Lower lobe of right lung (tissue), 2 donors: ENCODE measurements around the gene TMEM186. TPM values are rescaled to one million over a fixed set of nuclear protein-coding genes. Genes with fewer than 3 reads are reported as not detected.
A peak's percentile ranks its signal among the peaks of the same experiment; 100 is the strongest.

Source experiments
- ATAC-seq, 2 donors: fragments of 200-7000 bp; cut with Tn5 transposase; one replicate each; pipeline ENCODE4 v1.9.1; 2020 to 2022; ENCODE audit warnings: mild to moderate bottlenecking in 2 of 2, moderate library complexity in 2 of 2
- DNase-seq: peaks from one replicate; pipeline ENCODE4 v3.0.0-alpha.2; 2020
- H3K27ac ChIP-seq: fragments of 200-600 bp; one replicate; pipeline ENCODE4 v1.8.0; 2022
- H3K27me3 ChIP-seq: fragments of 200-600 bp; one replicate; pipeline ENCODE4 v1.8.0; 2022; ENCODE audit warnings: low read depth
- H3K36me3 ChIP-seq: fragments of 200-600 bp; one replicate; pipeline ENCODE4 v1.8.0; 2022; ENCODE audit warnings: mild to moderate bottlenecking
- H3K4me1 ChIP-seq: fragments of 200-600 bp; one replicate; pipeline ENCODE4 v1.8.0; 2022
- H3K4me3 ChIP-seq: fragments of 200-600 bp; one replicate; pipeline ENCODE4 v1.8.0; 2022; ENCODE audit warnings: mild to moderate bottlenecking
- H3K9me3 ChIP-seq: fragments of 200-600 bp; one replicate; pipeline ENCODE4 v1.8.0; 2022
- intact Hi-C: fragments of 100-400 bp; cut with DNase I; formaldehyde crosslinking; loops from one replicate; pipeline ENCODE4 v1.11.0; 2022
- total RNA-seq: library from RNA; stranded (reverse); fragmentation: NEBNext Ultra II Directional; extraction: Animal tissue kit (Norgen Biotek cat#: 25700); gene quantifications from one replicate; pipeline ENCODE4 v1.2.1, GENCODE V29; 2021
- TF ChIP-seq, protein P1 (sequence below): fragments of 200-600 bp; IDR thresholded peaks from one replicate; pipeline ENCODE4 v1.8.0; 2022; ENCODE audit warnings: antibody characterized with exemption, mild to moderate bottlenecking
- donor health status: DM: no; HTN: yes; CAD: no; lungs with severe emphysema.

TMEM186 gene
- total RNA-seq, 1 donor from 2014 or later = 8.6 TPM

DNA sequence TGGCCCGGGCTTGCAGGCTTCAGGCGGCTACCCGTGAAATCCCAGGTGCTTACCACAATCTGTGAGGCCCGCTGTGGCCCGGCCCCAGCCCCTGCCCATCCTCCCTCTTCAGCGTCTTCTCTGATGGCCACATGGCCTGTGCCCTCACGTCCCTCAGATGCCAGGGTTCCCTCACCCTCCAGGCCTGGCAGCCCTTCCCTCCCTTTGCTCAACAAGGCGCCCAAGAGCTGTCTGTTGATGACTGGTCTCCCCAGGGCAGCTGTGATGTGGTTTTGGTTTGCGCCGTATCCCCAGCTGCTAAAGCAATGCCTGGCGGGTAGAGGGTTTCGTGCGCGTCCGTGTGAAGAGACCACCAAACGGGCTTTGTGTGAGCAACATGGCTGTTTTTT is 35.3 kb upstream of the TMEM186 start:
- Histone ChIP-seq H3K4me3 (no peak overlapping the region), H3K27ac (no peak overlapping the region), H3K36me3 (peaks cover 40% of the 10 kb centered on the region), H3K27me3 (no peaks in the 10 kb centered on the region), H3K9me3 (no peaks in the 10 kb centered on the region), H3K4me1 (peaks cover 6% of the 10 kb centered on the region)
- ATAC-seq = peak in 1 of 2 donors; percentile 30
- TF ChIP-seq, protein P1, sequence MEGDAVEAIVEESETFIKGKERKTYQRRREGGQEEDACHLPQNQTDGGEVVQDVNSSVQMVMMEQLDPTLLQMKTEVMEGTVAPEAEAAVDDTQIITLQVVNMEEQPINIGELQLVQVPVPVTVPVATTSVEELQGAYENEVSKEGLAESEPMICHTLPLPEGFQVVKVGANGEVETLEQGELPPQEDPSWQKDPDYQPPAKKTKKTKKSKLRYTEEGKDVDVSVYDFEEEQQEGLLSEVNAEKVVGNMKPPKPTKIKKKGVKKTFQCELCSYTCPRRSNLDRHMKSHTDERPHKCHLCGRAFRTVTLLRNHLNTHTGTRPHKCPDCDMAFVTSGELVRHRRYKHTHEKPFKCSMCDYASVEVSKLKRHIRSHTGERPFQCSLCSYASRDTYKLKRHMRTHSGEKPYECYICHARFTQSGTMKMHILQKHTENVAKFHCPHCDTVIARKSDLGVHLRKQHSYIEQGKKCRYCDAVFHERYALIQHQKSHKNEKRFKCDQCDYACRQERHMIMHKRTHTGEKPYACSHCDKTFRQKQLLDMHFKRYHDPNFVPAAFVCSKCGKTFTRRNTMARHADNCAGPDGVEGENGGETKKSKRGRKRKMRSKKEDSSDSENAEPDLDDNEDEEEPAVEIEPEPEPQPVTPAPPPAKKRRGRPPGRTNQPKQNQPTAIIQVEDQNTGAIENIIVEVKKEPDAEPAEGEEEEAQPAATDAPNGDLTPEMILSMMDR = no peak
- DNase-seq = no peak
- intact Hi-C loops = no loop called here

DNA sequence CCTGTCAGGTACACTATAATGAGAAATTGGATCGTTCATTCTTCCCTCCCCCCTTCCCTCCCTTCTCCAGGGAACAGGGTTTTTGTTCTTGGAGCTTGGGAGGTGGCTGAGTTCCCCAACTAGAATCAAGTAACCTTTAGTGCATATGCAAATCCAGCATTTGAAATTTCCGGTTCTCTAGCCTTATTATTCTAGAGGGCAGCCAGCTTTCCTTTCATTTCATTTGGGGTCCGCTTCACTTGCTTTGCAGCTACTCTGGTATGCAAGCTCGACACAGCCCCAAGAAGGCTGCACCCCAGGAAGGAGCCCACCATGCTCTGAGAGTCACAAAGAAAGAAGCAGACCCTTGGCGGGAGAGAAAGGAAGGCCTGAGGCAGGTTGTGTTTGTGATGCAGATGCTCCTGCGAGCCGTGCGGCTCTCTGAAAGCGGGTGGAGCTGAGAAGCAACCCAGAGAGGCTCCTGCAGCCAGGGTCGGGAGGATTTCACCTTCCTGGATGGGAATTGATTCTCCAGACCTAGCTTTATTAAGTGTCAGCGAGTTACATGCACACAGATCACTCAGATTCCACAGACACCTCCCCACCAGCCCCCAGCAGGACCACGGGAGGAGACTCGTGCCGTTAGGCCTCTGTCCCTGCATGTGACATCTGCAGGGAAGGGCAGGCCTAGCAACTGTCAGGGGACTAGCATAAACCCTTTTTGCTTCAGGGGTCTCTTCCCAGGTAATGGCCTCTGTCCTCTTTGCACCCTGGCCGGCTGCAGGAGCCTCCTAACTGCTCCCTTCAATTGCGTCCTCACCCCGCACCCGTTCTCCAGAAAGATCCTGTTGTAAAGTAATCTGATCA is 34.7 kb upstream of the TMEM186 start:
- H3K27me3 ChIP-seq = no peaks in the 10 kb centered on the region
- TF ChIP-seq, protein P1 = no peak
- intact Hi-C loops = no loop called here
- H3K36me3 ChIP-seq = peaks cover 40% of the 10 kb centered on the region
- no peaks in the 10 kb centered on the region for H3K9me3 ChIP-seq
- no peak overlapping the region for H3K27ac ChIP-seq
- H3K4me3 ChIP-seq = no peak overlapping the region
- peaks cover 6% of the 10 kb centered on the region for H3K4me1 ChIP-seq
- no peak for ATAC-seq
- DNase-seq = no peak

DNA sequence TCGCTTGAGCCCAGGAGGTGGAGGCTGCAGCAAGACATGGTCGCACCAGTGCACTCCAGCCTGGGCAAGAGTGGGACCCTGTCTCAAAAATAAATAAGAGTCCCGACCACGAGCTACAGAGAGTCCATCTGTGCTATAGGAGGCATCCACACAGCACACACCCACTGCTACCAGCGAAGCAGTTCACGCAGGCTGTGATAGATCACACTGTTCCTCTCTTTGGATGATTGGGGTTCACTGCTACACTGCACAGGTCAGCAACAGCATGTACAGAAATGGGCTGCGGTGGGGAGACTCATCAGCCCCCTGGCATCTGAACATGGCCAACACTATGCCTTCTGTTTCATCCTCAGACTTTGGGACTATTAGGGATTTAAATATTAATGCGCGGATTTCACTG is 34.0 kb upstream of the TMEM186 start:
- no peaks in the 10 kb centered on the region for H3K9me3 ChIP-seq
- TF ChIP-seq, protein P1 = no peak
- ATAC-seq (no peak), DNase-seq (no peak)
- peaks cover 42% of the 10 kb centered on the region for H3K36me3 ChIP-seq
- H3K4me1 ChIP-seq = peaks cover 6% of the 10 kb centered on the region
- no peak overlapping the region for H3K4me3 ChIP-seq
- H3K27me3 ChIP-seq = no peaks in the 10 kb centered on the region
- intact Hi-C loops = no loop called here
- no peak overlapping the region for H3K27ac ChIP-seq

DNA sequence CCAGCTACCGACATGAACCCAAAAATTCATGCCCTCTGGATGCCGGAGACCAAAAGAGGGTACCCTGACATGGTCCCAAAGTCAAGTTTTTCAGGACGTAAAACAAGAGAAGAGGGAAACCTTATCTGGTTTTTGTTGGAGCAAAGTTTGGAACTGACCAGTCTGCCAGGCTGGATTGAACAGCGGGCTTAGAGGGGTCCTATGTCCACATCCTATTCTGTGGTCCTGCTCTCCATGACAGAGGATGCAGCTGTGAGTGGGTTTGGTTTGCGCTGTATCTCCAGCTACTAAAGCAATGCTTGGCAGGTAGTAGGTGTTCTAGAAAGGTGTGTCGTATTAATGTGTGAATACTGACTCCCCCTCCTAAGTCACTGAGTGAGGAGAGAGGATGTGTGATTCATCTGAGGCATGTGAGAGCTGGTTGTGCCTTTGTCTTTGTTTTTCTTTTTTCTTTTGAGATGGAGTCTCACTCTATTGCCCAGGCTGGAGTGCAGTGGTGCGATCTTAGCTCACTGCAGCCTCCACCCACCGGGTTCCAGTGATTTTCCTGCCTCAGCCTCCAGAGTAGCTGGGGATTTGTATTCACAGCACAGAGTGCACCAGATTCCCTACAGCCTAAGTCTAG is 31.2 kb upstream of the TMEM186 start:
- peaks cover 52% of the 10 kb centered on the region for H3K36me3 ChIP-seq
- intact Hi-C loops = no loop called here
- no peaks in the 10 kb centered on the region for H3K9me3 ChIP-seq
- no peaks in the 10 kb centered on the region for H3K27me3 ChIP-seq
- TF ChIP-seq, protein P1 = no peak
- ATAC-seq = no peak
- no peak overlapping the region for H3K27ac ChIP-seq
- H3K4me3 ChIP-seq = no peak overlapping the region
- DNase-seq = no peak
- no peaks in the 10 kb centered on the region for H3K4me1 ChIP-seq

DNA sequence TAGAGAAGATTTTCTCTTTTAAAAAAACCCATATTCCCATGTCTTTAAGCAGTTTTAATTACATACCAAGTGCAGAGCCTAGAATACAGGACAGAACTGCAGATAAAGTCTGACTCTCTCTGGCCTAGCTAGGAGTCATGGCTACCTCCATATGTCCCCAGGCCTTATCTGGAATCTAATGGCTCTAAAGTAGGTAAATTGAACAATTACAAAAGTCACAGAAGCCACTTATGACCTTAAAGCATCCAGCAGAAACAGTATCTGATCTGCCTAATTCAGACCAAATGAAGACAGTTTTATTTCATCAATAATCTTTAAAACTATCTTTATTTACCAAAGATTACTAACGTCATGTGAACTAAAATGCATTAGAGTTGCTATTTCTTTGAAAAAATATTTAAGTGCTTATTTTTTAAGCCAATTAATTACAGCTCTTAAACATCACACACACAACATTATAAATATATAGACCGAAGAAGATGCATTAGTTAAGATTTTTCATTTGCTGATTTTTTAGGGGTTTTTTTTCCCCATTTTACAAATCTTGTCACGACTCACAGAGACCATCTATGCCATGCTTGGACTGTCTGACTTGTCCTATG is 28.9 kb upstream of the TMEM186 start:
- no peak for ATAC-seq
- no peaks in the 10 kb centered on the region for H3K4me1 ChIP-seq
- TF ChIP-seq, protein P1 = no peak

More for the DNA sequence above, 28.9 kb upstream of the TMEM186 start:
- no peaks in the 10 kb centered on the region for H3K9me3 ChIP-seq
- intact Hi-C loops = no loop called here
- peaks cover 43% of the 10 kb centered on the region for H3K36me3 ChIP-seq
- no peak overlapping the region for H3K27ac ChIP-seq
- H3K27me3 ChIP-seq = no peaks in the 10 kb centered on the region
- no peak for DNase-seq
- no peak overlapping the region for H3K4me3 ChIP-seq
